Upper lobe of right lung (tissue), 1 donor: ENCODE data around the gene SLC4A1. TPM values are rescaled to one million over a fixed set of nuclear protein-coding genes. Genes with fewer than 3 reads are reported as not detected.
A peak's percentile ranks its signal among the peaks of the same experiment; 100 is the strongest.

Experiments used
- ATAC-seq: fragments of 200-7000 bp; cut with Tn5 transposase; one replicate; pipeline ENCODE4 v1.9.1; 2020; ENCODE audit warnings: mild to moderate bottlenecking, moderate library complexity
- DNase-seq: peaks from one replicate; pipeline ENCODE4 v3.0.0-alpha.2; 2020
- H3K27ac ChIP-seq: fragments of 200-600 bp; one replicate; pipeline ENCODE4 v1.8.0; 2022
- H3K27me3 ChIP-seq: fragments of 200-600 bp; one replicate; pipeline ENCODE4 v1.8.0; 2022; ENCODE audit warnings: mild to moderate bottlenecking
- H3K36me3 ChIP-seq: fragments of 200-600 bp; one replicate; pipeline ENCODE4 v1.8.0; 2022
- H3K4me1 ChIP-seq: fragments of 200-600 bp; one replicate; pipeline ENCODE4 v1.8.0; 2022
- H3K4me3 ChIP-seq: fragments of 200-600 bp; one replicate; pipeline ENCODE4 v1.8.0; 2022; ENCODE audit warnings: mild to moderate bottlenecking
- H3K9me3 ChIP-seq: fragments of 200-600 bp; one replicate; pipeline ENCODE4 v1.8.0; 2022
- CTCF ChIP-seq: fragments of 200-600 bp; IDR thresholded peaks from one replicate; pipeline ENCODE4 v1.8.0; 2022; ENCODE audit warnings: antibody characterized with exemption
- intact Hi-C: fragments of 100-400 bp; cut with DNase I; formaldehyde crosslinking; loops from one replicate; pipeline ENCODE4 v1.11.0; 2022
- total RNA-seq: library from RNA; stranded (reverse); fragmentation: NEBNext Ultra II Directional; extraction: Animal tissue kit (Norgen Biotek cat#: 25700); gene quantifications from one replicate; pipeline ENCODE4 v1.2.1, GENCODE V29; 2021
- donor health status: DM: no; HTN: yes; CAD: no; lungs with severe emphysema.

The SLC4A1 gene
- total RNA-seq, 1 donor from 2014 or later = 0.43 TPM

GRCh38 chr17:44221084-44221861 is 46.7 kb downstream of the SLC4A1 start:
- intact Hi-C loops = no loop called here
- Histone ChIP-seq H3K9me3 (no peaks in the 10 kb centered on the region), H3K36me3 (peaks cover 9% of the 10 kb centered on the region), H3K27me3 (no peaks in the 10 kb centered on the region), H3K4me3 (peak overlapping the region; percentile 98), H3K4me1 (peaks cover 28% of the 10 kb centered on the region), H3K27ac (peak overlapping the region; percentile 97)
- ATAC-seq = peak; percentile 32
- TF ChIP-seq CTCF = no peak
- DNase-seq = peak; percentile 87

- peaks cover 30% of the 10 kb centered on the region for H3K4me1 ChIP-seq
- TF ChIP-seq CTCF = no peak
- H3K27ac ChIP-seq = peak overlapping the region; percentile 97
- ATAC-seq = peak; percentile 30
- H3K27me3 ChIP-seq = no peaks in the 10 kb centered on the region
- peak; percentile 84 for DNase-seq
- peaks cover 17% of the 10 kb centered on the region for H3K36me3 ChIP-seq
- peak overlapping the region; percentile 98 for H3K4me3 ChIP-seq
- intact Hi-C loops = no loop called here
- H3K9me3 ChIP-seq = no peaks in the 10 kb centered on the region
Observed at GRCh38 chr17:44220213-44221083, 47.5 kb downstream of the SLC4A1 start.

GRCh38 chr17:44219616-44220212 is 48.2 kb downstream of the SLC4A1 start, which contains the start of gene UBTF:
TSS of gene UBTF (minus strand) at chr17:44219675. CDS start at chr17:44218229, 1,446 bp downstream.
- ATAC-seq (peak; percentile 17), DNase-seq (peak; percentile 87)
- intact Hi-C loops = loop anchor here (5.0 kb wide), 1 partner anchor 103 kb away; the partner anchor contains the start of gene SLC25A39

GRCh38 chr17:44219108-44219615 is 48.8 kb downstream of the SLC4A1 start:
- Histone ChIP-seq H3K4me3 (peak overlapping the region; percentile 98), H3K36me3 (peaks cover 30% of the 10 kb centered on the region), H3K9me3 (no peaks in the 10 kb centered on the region), H3K4me1 (peaks cover 30% of the 10 kb centered on the region), H3K27me3 (no peaks in the 10 kb centered on the region), H3K27ac (peak overlapping the region; percentile 97)
- TF ChIP-seq CTCF = peak; percentile 44
- intact Hi-C loops = loop anchor here (5.0 kb wide), 1 partner anchor 103 kb away; the partner anchor contains the start of gene SLC25A39
- ATAC-seq (peak; percentile 65), DNase-seq (peak; percentile 88)

More at GRCh38 chr17:44219616-44220212, 48.2 kb downstream of the SLC4A1 start, which contains the start of gene UBTF:
- Histone ChIP-seq H3K27ac (peak within 1 kb of the TSS; percentile 97), H3K36me3 (peaks cover 25% of the 10 kb centered on the region), H3K27me3 (no peaks in the 10 kb centered on the region), H3K9me3 (no peaks in the 10 kb centered on the region), H3K4me3 (peak within 1 kb of the TSS; percentile 98), H3K4me1 (peaks cover 30% of the 10 kb centered on the region)
- no peak for TF ChIP-seq CTCF
